K562 (cell line): ENCODE results near the gene NOXRED1. TPM values are rescaled to one million over a fixed set of nuclear protein-coding genes. Genes with fewer than 3 reads are reported as not detected.

Source experiments
- ARID2 ChIP-seq: fragments of 450-650 bp; IDR thresholded peaks from 2 replicates; pipeline ENCODE4 v1.6.1; 2017; ENCODE audit warnings: antibody characterized with exemption, mild to moderate bottlenecking
- CBX1 ChIP-seq: sonication (generic); IDR thresholded peaks from 2 replicates; pipeline ENCODE4 v1.6.1; 2016; ENCODE audit warnings: antibody characterized with exemption, low read depth, mild to moderate bottlenecking
- CHD1 ChIP-seq: fragments of 200-600 bp; sonication (generic); IDR thresholded peaks from one replicate; pipeline ENCODE4 v1.6.1; 2012; ENCODE audit warnings: mild to moderate bottlenecking, moderate library complexity, low read length, inconsistent platforms
- CREB1 ChIP-seq, 2 experiments: sonication (generic) in 1 of 2; formaldehyde crosslinking in 1 of 2; IDR thresholded peaks; 2 replicates each; pipeline versions ENCODE4 v1.6.1 to v1.8.0; 2012 to 2022; ENCODE audit warnings: inconsistent platforms in 1 of 2, mild to moderate bottlenecking in 1 of 2, missing genetic modification reagents in 1 of 2, moderate library complexity in 1 of 2
- EP400 ChIP-seq: fragments of 450-650 bp; IDR thresholded peaks from 2 replicates; pipeline ENCODE4 v1.6.1; 2017; ENCODE audit warnings: antibody characterized with exemption, mild to moderate bottlenecking, moderate library complexity
- MXI1 ChIP-seq: IDR thresholded peaks from 2 replicates; pipeline ENCODE4 v1.6.1; 2011; ENCODE audit warnings: low read depth, mild to moderate bottlenecking, improper control_type of control experiment, low read length
- MYC ChIP-seq, 2 experiments: fragments of 250-450 bp in 1 of 2; sonication (Bioruptor Pico) in 1 of 2; IDR thresholded peaks; 2 replicates each; pipeline versions ENCODE4 v1.5.1 to v1.6.1; 2012 to 2021; ENCODE audit warnings: low read depth in 2 of 2, borderline replicate concordance in 1 of 2, improper control_type of control experiment in 1 of 2, low read length in 1 of 2, mild to moderate bottlenecking in 1 of 2, moderate library complexity in 1 of 2
- POLR2G ChIP-seq: fragments of 200-400 bp; formaldehyde crosslinking; IDR thresholded peaks from 2 replicates; pipeline ENCODE4 v1.6.1; 2017; ENCODE audit warnings: low read depth, mild to moderate bottlenecking, antibody characterized with exemption, low read length, moderate library complexity
- SIN3A ChIP-seq, 2 experiments: fragments of 150-350 bp in 1 of 2; IDR thresholded peaks; 2 replicates each; pipeline ENCODE4 v1.6.1; 2011 to 2016; ENCODE audit warnings: borderline replicate concordance in 2 of 2, low read depth in 2 of 2, low read length in 2 of 2, mild to moderate bottlenecking in 2 of 2, moderate library complexity in 2 of 2; ENCODE audit not compliant: control insufficient read depth in 1 of 2
- ZFP36 ChIP-seq: fragments of 150-350 bp; IDR thresholded peaks from 2 replicates; pipeline ENCODE4 v1.6.1; 2018; ENCODE audit warnings: low read length, low read depth; ENCODE audit not compliant: partially characterized antibody
- ZNF165 ChIP-seq: fragments of 250-450 bp; sonication (Bioruptor Pico); IDR thresholded peaks from 2 replicates; pipeline ENCODE4 v1.4.0; 2020; ENCODE audit warnings: borderline replicate concordance
- polyA plus RNA-seq, 8 experiments: library from polyadenylated mRNA; depleted of rRNA in 4 of 8; stranded (reverse) in 5 of 8; unstranded in 3 of 8; fragments of >200 nt; fragmentation: Nextera tagmentation in 2 of 8; fragmentation: Illumina TruSeq in 1 of 8; extraction: Ambion mirVana in 2 of 8; extraction: Trizol in 1 of 8; gene quantifications; 2 replicates each; pipeline versions ENCODE4 v1.2.1 to v1.2.3, GENCODE V29; 2011 to 2014; ENCODE audit warnings: inconsistent platforms in 1 of 8, missing spikeins in 1 of 8
- total RNA-seq, 7 experiments: library from RNA; depleted of rRNA in 6 of 7; stranded (reverse); fragments of >200 nt in 6 of 7; fragmentation: Illumina TruSeq in 2 of 7; extraction: Trizol in 2 of 7; gene quantifications; 2 replicates each; pipeline versions ENCODE4 v1.2.1 to v1.2.3, GENCODE V29; 2011 to 2021; ENCODE audit warnings: low replicate concordance in 1 of 7
- TF ChIP-seq, protein P1 (sequence below): IDR thresholded peaks from 2 replicates; pipeline ENCODE4 v1.6.1; 2011; ENCODE audit warnings: borderline replicate concordance, low read depth, mild to moderate bottlenecking, moderate library complexity, low read length; ENCODE audit not compliant: insufficient read depth, poor library complexity, severe bottlenecking
- TF ChIP-seq, protein P2 (sequence below): fragments of 250-450 bp; sonication (Bioruptor Pico); IDR thresholded peaks from 2 replicates; pipeline ENCODE4 v1.4.0; 2020; ENCODE audit warnings: mild to moderate bottlenecking, moderate library complexity, borderline replicate concordance
- TF ChIP-seq, protein P3 (sequence below): fragments of 450-650 bp; IDR thresholded peaks from 2 replicates; pipeline ENCODE4 v1.6.1; 2016; ENCODE audit warnings: low read depth, mild to moderate bottlenecking, moderate library complexity
- TF ChIP-seq, protein P4 (sequence below), 2 experiments: IDR thresholded peaks; 2 replicates each; pipeline ENCODE4 v1.6.1; 2011; ENCODE audit warnings: borderline replicate concordance in 1 of 2, control low read depth in 1 of 2, low read depth in 1 of 2, low read length in 1 of 2, mild to moderate bottlenecking in 1 of 2, mixed read lengths in 1 of 2, moderate library complexity in 1 of 2; ENCODE audit not compliant: insufficient read depth in 1 of 2, insufficient read length in 1 of 2, poor library complexity in 1 of 2, severe bottlenecking in 1 of 2; ENCODE audit errors: extremely low read depth in 1 of 2
- TF ChIP-seq, protein P5 (sequence below), 2 experiments: fragments of 450-650 bp; conservative IDR thresholded peaks; 2 replicates each; pipeline ENCODE4 v1.6.1; 2017; ENCODE audit warnings: mild to moderate bottlenecking in 2 of 2, moderate library complexity in 2 of 2

Gene NOXRED1
- total and polyA plus RNA-seq, 9 of the 15 experiments (the other 6 are each of a cell fraction or from before 2014, with no cell fraction given), result 0.15 to 0.85 (median 0.30) TPM

DNA sequence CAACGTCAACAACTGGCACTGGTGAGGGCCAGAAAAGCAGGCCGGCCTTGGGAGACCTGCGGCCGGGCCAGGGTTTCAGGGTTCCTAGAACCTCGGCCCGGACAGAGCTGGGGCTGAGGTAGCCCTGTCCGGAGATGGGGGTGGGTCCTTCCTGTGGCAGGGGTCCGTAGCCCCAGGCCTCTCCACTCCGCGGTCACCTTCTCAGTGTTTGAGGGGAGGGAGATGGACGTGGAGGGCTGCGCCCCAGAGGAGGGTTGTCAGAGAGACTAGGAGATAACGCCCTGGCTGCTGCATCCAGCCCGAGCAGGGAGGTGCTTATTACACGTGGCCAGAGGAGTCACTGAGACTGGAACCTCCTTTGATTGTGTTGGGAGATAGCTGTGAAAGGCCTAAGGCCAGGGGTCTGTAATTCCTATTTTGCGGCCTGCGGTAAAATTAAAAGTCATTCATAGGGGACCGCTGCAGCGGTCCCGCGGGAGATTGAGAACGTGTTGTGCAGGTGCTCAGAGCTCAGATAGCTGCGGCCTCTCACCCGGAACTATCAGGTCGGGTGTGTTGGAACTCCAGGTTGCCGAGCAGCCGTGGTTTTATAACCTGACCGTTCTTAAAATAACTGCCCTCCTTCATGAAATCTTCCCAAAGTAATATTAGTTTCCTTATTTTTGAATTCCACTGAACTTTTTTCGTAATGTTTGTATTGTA, 35.1 kb upstream of the NOXRED1 start (continued):
- TF ChIP-seq SIN3A (IDR thresholded peaks at IDR 0.05; ENCODE audit: borderline replicate concordance in 2 of 2, control insufficient read depth in 1 of 2, low read depth in 2 of 2, low read length in 2 of 2) (peak in 1 of 2 experiments; percentile 78; a peak in 2 of 4 replicates), MYC (IDR thresholded peaks at IDR 0.05; ENCODE audit: low read depth, low read length) (peak; percentile 82), MYC (CRISPR knock-in tag; IDR thresholded peaks at IDR 0.05; ENCODE audit: borderline replicate concordance, low read depth) (no peak), MXI1 (peak; percentile 81; the same call in 1 of the 2 replicates), POLR2G (peak; percentile 65), EP400 (peak; percentile 52), ZNF165 (CRISPR knock-in tag) (no peak), ARID2 (no peak), CHD1 (peak; percentile 72), ZFP36 (no peak), CREB1 (IDR thresholded peaks at IDR 0.05) (no peak), CREB1 (CRISPR knock-in tag; IDR thresholded peaks at IDR 0.05) (0 out of 2 replicates have a peak, but pooled peaks have one; percentile 5), CBX1 (0 out of 2 replicates have a peak, but pooled peaks have one; percentile 30)
- TF ChIP-seq, protein P1, sequence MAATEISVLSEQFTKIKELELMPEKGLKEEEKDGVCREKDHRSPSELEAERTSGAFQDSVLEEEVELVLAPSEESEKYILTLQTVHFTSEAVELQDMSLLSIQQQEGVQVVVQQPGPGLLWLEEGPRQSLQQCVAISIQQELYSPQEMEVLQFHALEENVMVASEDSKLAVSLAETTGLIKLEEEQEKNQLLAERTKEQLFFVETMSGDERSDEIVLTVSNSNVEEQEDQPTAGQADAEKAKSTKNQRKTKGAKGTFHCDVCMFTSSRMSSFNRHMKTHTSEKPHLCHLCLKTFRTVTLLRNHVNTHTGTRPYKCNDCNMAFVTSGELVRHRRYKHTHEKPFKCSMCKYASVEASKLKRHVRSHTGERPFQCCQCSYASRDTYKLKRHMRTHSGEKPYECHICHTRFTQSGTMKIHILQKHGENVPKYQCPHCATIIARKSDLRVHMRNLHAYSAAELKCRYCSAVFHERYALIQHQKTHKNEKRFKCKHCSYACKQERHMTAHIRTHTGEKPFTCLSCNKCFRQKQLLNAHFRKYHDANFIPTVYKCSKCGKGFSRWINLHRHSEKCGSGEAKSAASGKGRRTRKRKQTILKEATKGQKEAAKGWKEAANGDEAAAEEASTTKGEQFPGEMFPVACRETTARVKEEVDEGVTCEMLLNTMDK, result no peak
- TF ChIP-seq, protein P2, sequence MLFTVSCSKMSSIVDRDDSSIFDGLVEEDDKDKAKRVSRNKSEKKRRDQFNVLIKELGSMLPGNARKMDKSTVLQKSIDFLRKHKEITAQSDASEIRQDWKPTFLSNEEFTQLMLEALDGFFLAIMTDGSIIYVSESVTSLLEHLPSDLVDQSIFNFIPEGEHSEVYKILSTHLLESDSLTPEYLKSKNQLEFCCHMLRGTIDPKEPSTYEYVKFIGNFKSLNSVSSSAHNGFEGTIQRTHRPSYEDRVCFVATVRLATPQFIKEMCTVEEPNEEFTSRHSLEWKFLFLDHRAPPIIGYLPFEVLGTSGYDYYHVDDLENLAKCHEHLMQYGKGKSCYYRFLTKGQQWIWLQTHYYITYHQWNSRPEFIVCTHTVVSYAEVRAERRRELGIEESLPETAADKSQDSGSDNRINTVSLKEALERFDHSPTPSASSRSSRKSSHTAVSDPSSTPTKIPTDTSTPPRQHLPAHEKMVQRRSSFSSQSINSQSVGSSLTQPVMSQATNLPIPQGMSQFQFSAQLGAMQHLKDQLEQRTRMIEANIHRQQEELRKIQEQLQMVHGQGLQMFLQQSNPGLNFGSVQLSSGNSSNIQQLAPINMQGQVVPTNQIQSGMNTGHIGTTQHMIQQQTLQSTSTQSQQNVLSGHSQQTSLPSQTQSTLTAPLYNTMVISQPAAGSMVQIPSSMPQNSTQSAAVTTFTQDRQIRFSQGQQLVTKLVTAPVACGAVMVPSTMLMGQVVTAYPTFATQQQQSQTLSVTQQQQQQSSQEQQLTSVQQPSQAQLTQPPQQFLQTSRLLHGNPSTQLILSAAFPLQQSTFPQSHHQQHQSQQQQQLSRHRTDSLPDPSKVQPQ (CRISPR knock-in tag), result no peak
- TF ChIP-seq, protein P3, sequence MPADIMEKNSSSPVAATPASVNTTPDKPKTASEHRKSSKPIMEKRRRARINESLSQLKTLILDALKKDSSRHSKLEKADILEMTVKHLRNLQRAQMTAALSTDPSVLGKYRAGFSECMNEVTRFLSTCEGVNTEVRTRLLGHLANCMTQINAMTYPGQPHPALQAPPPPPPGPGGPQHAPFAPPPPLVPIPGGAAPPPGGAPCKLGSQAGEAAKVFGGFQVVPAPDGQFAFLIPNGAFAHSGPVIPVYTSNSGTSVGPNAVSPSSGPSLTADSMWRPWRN, result 0 out of 2 replicates have a peak, but pooled peaks have one; percentile 15
- TF ChIP-seq, protein P4, sequence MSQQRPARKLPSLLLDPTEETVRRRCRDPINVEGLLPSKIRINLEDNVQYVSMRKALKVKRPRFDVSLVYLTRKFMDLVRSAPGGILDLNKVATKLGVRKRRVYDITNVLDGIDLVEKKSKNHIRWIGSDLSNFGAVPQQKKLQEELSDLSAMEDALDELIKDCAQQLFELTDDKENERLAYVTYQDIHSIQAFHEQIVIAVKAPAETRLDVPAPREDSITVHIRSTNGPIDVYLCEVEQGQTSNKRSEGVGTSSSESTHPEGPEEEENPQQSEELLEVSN (IDR thresholded peaks at IDR 0.05; ENCODE audit: borderline replicate concordance in 1 of 2, extremely low read depth in 1 of 2, insufficient read depth in 1 of 2, insufficient read length in 1 of 2, low read depth in 1 of 2, low read length in 1 of 2, poor library complexity in 1 of 2, severe bottlenecking in 1 of 2), result peak in 1 of 2 experiments; percentile 46
- TF ChIP-seq, protein P5, sequence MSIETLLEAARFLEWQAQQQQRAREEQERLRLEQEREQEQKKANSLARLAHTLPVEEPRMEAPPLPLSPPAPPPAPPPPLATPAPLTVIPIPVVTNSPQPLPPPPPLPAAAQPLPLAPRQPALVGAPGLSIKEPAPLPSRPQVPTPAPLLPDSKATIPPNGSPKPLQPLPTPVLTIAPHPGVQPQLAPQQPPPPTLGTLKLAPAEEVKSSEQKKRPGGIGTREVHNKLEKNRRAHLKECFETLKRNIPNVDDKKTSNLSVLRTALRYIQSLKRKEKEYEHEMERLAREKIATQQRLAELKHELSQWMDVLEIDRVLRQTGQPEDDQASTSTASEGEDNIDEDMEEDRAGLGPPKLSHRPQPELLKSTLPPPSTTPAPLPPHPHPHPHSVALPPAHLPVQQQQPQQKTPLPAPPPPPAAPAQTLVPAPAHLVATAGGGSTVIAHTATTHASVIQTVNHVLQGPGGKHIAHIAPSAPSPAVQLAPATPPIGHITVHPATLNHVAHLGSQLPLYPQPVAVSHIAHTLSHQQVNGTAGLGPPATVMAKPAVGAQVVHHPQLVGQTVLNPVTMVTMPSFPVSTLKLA (conservative IDR thresholded peaks at IDR 0.05), result peak; percentile 89 to 91
